ENCODE measurements around the gene IL1RAPL2.

GRCh38 chrX:105006103-105006502, 440.1 kb downstream of the IL1RAPL2 start:
- TF ChIP-seq, protein P1, sequence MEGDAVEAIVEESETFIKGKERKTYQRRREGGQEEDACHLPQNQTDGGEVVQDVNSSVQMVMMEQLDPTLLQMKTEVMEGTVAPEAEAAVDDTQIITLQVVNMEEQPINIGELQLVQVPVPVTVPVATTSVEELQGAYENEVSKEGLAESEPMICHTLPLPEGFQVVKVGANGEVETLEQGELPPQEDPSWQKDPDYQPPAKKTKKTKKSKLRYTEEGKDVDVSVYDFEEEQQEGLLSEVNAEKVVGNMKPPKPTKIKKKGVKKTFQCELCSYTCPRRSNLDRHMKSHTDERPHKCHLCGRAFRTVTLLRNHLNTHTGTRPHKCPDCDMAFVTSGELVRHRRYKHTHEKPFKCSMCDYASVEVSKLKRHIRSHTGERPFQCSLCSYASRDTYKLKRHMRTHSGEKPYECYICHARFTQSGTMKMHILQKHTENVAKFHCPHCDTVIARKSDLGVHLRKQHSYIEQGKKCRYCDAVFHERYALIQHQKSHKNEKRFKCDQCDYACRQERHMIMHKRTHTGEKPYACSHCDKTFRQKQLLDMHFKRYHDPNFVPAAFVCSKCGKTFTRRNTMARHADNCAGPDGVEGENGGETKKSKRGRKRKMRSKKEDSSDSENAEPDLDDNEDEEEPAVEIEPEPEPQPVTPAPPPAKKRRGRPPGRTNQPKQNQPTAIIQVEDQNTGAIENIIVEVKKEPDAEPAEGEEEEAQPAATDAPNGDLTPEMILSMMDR (IDR thresholded peaks at IDR 0.05), result no peak
- TF ChIP-seq POLR2A (IDR thresholded peaks at IDR 0.05), result no peak
